PFSK-1 (cell line): ENCODE measurements around the gene DLD.

ENCODE experiments used
- FOXP2 ChIP-seq: optimal IDR thresholded peaks from 2 replicates; pipeline ENCODE3; 2011; ENCODE audit warnings: borderline replicate concordance, control low read depth, inconsistent platforms; ENCODE audit not compliant: insufficient read depth; ENCODE audit errors: extremely low read length, extremely low read depth
- REST ChIP-seq, 2 experiments: IDR thresholded peaks; 2 replicates each; pipeline versions ENCODE4 v1.6.1 to v1.8.0; 2011 to 2012; ENCODE audit warnings: low read depth in 2 of 2, low read length in 2 of 2, control low read depth in 1 of 2, inconsistent platforms in 1 of 2, mild to moderate bottlenecking in 1 of 2, moderate library complexity in 1 of 2; ENCODE audit not compliant: insufficient read depth in 1 of 2
- SIN3A ChIP-seq: IDR thresholded peaks from 2 replicates; pipeline ENCODE4 v1.6.1; 2012; ENCODE audit warnings: mild to moderate bottlenecking, low read length, moderate library complexity, borderline replicate concordance; ENCODE audit not compliant: insufficient read depth
- TAF1 ChIP-seq: IDR thresholded peaks from 2 replicates; pipeline ENCODE4 v1.6.1; 2012; ENCODE audit warnings: low read length, control low read depth, borderline replicate concordance; ENCODE audit not compliant: insufficient read depth

GRCh38 chr7:107937531-107937930 is 46.5 kb downstream of the DLD start:
- TF ChIP-seq TAF1 (no peak), REST (IDR thresholded peaks at IDR 0.05; ENCODE audit: insufficient read depth in 1 of 2, low read depth in 2 of 2, low read length in 2 of 2) (no peak), SIN3A (no peak), FOXP2 (no peak)
